ENCODE results near the gene TMEM145.
A peak's percentile ranks its signal among the peaks of the same experiment; 100 is the strongest.

Gene TMEM145

DNA sequence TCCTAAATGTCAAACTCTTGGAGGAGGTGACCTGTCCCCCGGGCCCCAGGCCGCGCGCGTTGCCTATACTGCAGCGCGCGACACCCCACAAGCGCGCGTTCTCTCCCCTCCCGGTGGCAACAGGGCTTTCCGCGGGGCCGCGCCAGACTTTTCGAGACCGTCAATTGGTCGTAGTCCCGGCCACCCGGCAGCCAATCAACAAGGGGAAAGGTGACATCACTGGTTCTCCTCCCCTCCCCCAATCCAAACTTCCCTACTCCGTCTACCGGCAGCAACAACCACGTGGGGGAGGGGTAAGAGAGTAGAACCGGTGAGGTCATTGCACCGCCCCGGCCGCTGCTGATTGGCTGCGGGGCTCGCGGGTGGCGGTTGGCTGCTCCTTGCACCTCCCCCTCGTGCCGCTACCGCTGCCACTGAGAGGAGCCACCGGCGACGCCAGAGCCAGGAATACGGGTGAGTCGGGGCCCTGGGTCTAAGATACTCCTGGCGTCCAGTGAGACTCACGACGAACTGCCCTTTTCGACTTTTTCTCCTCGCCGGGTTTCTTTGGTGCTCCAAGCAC lies 44.9 kb upstream of the TMEM145 start:
- Histone ChIP-seq H3K9me2 (replicated peaks; ENCODE audit: control insufficient read depth, low read length) (no peaks in the 10 kb centered on the region), H3K27me3 (ENCODE audit: control insufficient read depth, low read length) (no peaks in the 10 kb centered on the region), H3K79me2 (ENCODE audit: control insufficient read depth, low read length) (peaks cover 19% of the 10 kb centered on the region), H3K27ac (ENCODE audit: low read depth, low read length) (peak overlapping the region; percentile 81), H3K4me1 (ENCODE audit: control insufficient read depth, low read length) (peaks cover 27% of the 10 kb centered on the region), H3K4me2 (ENCODE audit: low read length) (peak overlapping the region; percentile 94), H3K36me3 (ENCODE audit: control insufficient read depth, low read length) (no peaks in the 10 kb centered on the region; the same call in 1 of the 2 replicates), H4K20me1 (ENCODE audit: control insufficient read depth, insufficient read depth, low read depth, low read length) (no peaks in the 10 kb centered on the region), H3F3A (ENCODE audit: control insufficient read depth, insufficient read depth) (peaks cover 3% of the 10 kb centered on the region; the same call in 1 of the 2 replicates), H3K9me3 (ENCODE audit: control insufficient read depth, insufficient read depth, low read length) (no peaks in the 10 kb centered on the region), H3K4me3 (ENCODE audit: low read length) (peak overlapping the region; percentile 94)
- no peak for TF ChIP-seq EZH2phosphoT487 (IDR thresholded peaks at IDR 0.05; ENCODE audit: borderline replicate concordance, low read length)
- TF ChIP-seq, protein P1, sequence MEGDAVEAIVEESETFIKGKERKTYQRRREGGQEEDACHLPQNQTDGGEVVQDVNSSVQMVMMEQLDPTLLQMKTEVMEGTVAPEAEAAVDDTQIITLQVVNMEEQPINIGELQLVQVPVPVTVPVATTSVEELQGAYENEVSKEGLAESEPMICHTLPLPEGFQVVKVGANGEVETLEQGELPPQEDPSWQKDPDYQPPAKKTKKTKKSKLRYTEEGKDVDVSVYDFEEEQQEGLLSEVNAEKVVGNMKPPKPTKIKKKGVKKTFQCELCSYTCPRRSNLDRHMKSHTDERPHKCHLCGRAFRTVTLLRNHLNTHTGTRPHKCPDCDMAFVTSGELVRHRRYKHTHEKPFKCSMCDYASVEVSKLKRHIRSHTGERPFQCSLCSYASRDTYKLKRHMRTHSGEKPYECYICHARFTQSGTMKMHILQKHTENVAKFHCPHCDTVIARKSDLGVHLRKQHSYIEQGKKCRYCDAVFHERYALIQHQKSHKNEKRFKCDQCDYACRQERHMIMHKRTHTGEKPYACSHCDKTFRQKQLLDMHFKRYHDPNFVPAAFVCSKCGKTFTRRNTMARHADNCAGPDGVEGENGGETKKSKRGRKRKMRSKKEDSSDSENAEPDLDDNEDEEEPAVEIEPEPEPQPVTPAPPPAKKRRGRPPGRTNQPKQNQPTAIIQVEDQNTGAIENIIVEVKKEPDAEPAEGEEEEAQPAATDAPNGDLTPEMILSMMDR (IDR thresholded peaks at IDR 0.05; ENCODE audit: low read depth, low read length, poor library complexity, severe bottlenecking): no peak

DNA sequence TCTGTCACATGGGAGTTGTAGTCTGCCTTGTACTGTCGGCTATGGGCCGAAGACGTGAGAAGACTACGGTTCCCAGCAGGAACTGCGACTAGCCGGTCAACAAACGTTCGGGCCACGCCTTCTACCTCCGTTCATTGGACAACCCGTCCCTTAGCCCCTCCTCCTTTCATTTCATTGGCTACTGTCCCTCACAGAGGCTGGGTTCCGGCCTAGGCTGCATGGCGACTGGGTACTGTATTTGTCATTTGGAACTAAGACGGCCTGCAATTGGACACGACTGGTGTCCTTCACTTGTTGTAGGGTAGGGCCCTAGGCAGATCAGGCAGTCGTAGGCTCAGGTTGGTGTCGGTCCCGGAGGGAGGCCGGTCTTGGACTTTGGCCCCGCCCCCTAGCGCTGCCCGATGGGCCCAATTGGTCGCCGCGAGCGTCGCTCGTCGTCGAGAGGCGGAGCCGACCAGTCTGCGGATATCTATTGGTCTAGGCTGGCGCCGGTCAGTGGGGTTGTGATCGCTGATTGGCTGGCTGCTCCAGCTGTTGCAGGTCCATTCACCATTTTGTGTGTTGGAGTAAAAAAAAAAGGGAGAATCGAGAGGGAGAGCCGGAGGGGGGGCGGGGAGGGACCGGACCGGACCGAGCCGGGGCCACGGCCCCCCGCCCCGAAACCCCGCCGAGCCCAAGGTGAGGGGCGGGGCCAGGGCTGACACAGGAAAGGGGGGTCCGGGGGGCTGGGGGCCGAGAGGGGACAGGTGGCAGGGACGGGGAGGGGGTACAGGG lies 44.2 kb upstream of the TMEM145 start, which contains the start of gene CIC:
CIC (plus strand) TSS at position 549 of the 774 bp plus-strand sequence. CDS start 2,532 bp downstream, outside the sequence.
- Histone ChIP-seq H3K4me2 (ENCODE audit: low read length) (peak within 1 kb of the TSS; percentile 94), H3K9me3 (ENCODE audit: control insufficient read depth, insufficient read depth, low read length) (no peaks in the 10 kb centered on the region), H3K79me2 (ENCODE audit: control insufficient read depth, low read length) (peaks cover 19% of the 10 kb centered on the region), H3K4me3 (ENCODE audit: low read length) (peak within 1 kb of the TSS; percentile 94), H3K9me2 (replicated peaks; ENCODE audit: control insufficient read depth, low read length) (no peaks in the 10 kb centered on the region), H3K27me3 (ENCODE audit: control insufficient read depth, low read length) (no peaks in the 10 kb centered on the region), H3F3A (ENCODE audit: control insufficient read depth, insufficient read depth) (peaks cover 3% of the 10 kb centered on the region; the same call in 1 of the 2 replicates), H3K36me3 (ENCODE audit: control insufficient read depth, low read length) (no peaks in the 10 kb centered on the region; the same call in 1 of the 2 replicates), H4K20me1 (ENCODE audit: control insufficient read depth, insufficient read depth, low read depth, low read length) (no peaks in the 10 kb centered on the region), H3K4me1 (ENCODE audit: control insufficient read depth, low read length) (peaks cover 27% of the 10 kb centered on the region), H3K27ac (ENCODE audit: low read depth, low read length) (peak within 1 kb of the TSS; percentile 81)
- TF ChIP-seq, protein P1 (IDR thresholded peaks at IDR 0.05; ENCODE audit: low read depth, low read length, poor library complexity, severe bottlenecking): no peak
- no peak for TF ChIP-seq EZH2phosphoT487 (IDR thresholded peaks at IDR 0.05; ENCODE audit: borderline replicate concordance, low read length)

DNA sequence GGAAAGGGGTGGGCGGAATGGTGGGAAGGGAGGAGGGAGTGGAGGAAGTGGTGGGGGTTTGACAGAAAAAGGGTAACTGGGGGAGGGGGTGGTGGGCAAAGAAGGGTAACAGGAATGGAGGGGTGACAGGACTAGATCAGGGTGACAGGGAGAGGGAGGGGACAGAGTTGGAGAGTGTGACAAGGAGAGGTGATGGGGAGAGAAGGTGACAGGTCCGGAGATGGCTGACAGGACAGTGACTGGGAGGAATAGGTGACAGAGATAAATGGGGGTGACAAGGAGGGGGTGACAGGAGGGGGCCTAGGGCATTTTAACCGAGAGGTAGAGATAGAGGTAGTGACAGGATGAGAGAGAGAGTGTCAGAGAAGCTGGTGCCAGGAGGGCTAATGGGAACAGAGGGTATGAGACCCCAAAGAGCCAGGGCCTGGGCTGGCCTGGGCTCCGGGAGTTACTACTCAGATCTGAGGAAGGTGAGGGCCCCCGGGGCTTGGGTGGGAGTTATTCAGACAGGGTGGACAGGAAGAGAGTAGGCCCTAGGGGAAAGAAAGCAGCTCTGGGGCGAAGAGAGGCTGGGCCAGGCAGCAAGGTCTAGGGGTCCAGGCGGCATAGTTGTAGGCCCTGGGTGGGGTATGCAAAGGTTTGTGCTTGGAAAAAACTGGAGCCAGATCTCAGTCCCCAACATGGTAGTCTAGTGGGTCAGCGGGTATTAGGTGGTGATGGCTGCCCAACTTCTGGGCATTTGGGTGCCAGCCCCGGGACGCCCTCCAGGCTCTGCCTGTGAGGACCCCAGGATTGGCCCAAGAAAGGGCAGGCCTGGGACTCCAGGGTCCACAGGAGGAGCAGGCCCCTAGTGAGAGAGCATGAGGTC lies 43.4 kb upstream of the TMEM145 start:
- no peaks in the 10 kb centered on the region for H4K20me1 ChIP-seq (ENCODE audit: control insufficient read depth, insufficient read depth, low read depth, low read length)
- peak overlapping the region; percentile 94 for H3K4me2 ChIP-seq (ENCODE audit: low read length)
- peak overlapping the region; percentile 70 for H3K27ac ChIP-seq (ENCODE audit: low read depth, low read length)
- H3K27me3 ChIP-seq (ENCODE audit: control insufficient read depth, low read length): no peaks in the 10 kb centered on the region
- no peak for TF ChIP-seq EZH2phosphoT487 (IDR thresholded peaks at IDR 0.05; ENCODE audit: borderline replicate concordance, low read length)
- TF ChIP-seq, protein P1 (IDR thresholded peaks at IDR 0.05; ENCODE audit: low read depth, low read length, poor library complexity, severe bottlenecking): no peak
- no peaks in the 10 kb centered on the region for H3K9me3 ChIP-seq (ENCODE audit: control insufficient read depth, insufficient read depth, low read length)
- no peaks in the 10 kb centered on the region for H3K9me2 ChIP-seq (replicated peaks; ENCODE audit: control insufficient read depth, low read length)
- H3K4me3 ChIP-seq (ENCODE audit: low read length): peak overlapping the region; percentile 94
- H3K36me3 ChIP-seq (ENCODE audit: control insufficient read depth, low read length): peaks cover 6% of the 10 kb centered on the region; the same call in 1 of the 2 replicates
- peaks cover 3% of the 10 kb centered on the region; the same call in 1 of the 2 replicates for H3F3A ChIP-seq (ENCODE audit: control insufficient read depth, insufficient read depth)
- H3K79me2 ChIP-seq (ENCODE audit: control insufficient read depth, low read length): peaks cover 19% of the 10 kb centered on the region
- peaks cover 27% of the 10 kb centered on the region for H3K4me1 ChIP-seq (ENCODE audit: control insufficient read depth, low read length)
